NCI-H524 treated with DMSO at 0.1 percent for 48 hours (cell line): ENCODE data around the gene RHBG.

Experiments used
- DNase-seq: peaks from one replicate; lab custom pipeline; 2025; lab: John Stamatoyannopoulos, UW

RHBG gene

DNA sequence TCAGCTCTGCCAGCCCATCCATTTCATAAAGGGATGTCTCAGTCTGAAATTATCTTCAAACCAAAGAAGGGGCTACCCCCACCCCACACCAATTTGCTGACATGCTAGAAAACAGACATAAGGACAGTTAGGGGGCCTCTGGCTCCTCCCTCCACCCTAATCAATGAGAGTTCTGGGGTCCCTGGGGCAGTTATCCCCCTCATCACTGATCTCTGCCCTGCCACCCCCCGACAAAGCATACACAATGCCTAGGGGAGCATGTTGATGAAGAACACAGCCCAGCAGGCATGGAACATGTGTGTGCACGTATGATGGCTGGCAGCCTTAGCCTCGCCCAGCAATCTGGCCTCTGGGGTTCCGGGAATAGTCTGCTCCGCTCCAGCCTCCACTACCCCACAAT lies 58.9 kb downstream of the RHBG start:
- DNase-seq: no peak

GRCh38 chr1:156428746-156429288 lies 59.8 kb downstream of the RHBG start:
- no peak for DNase-seq

DNA sequence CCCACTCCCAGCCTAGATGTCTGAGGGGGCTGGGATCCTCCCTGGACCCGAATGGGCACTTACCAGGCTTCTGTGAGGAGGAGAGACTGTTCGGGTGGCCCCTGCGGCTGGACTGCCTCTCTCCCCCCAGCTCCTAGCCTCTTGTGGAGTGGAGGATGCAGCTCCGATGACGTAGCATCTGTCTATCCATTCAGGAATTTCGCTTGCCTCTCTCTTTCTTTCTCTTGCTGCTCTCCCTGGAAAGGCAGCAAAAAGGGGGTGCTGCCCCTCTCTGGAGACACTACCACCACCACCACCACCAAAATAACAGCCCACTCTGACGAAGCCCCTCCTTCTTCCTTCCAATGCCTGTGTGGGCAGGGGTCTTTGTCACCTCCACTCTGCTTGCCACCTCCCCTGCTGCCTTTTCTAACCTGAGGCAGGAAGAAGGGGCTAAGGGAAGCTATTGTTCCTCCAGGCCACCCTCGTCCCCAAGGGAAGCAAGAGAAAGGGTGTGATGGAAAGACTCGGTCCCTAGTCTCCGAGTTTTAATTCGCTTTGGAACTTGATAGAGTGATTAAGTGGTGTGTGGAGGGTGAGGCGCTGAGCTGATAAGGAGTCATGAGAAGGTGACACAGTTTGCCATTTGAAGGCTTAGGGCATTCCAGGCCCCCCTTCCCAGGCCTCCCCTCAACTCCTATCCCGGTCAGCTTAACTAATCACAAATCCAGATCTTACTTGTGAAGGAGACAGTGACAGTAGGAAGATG lies 60.5 kb downstream of the RHBG start:
- DNase-seq: no peak

DNA sequence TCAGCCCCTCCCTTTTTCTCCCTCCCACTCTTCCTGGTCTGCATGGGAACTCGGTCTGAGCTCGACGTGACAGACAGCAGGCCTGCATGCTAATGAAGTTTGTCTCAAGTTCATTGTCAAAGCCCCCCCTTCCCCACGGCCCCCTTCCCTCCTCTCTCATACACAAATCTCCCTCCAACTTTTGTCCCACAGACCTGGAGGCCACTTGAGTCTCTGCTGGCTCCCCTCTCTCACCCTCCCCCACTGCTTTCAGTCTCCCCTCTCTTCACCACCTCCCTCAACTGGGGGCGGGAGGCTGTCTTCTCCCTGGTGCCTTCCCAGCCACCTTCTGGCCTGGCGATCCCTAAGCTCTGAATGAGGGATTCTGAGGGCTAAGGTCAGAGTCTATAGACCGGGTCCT lies 61.3 kb downstream of the RHBG start:
- no peak for DNase-seq

- DNase-seq: no peak
Measured at GRCh38 chr1:156430866-156431265, 61.9 kb downstream of the RHBG start.

- DNase-seq: no peak
Measured at GRCh38 chr1:156431366-156431765, 62.4 kb downstream of the RHBG start.

DNA sequence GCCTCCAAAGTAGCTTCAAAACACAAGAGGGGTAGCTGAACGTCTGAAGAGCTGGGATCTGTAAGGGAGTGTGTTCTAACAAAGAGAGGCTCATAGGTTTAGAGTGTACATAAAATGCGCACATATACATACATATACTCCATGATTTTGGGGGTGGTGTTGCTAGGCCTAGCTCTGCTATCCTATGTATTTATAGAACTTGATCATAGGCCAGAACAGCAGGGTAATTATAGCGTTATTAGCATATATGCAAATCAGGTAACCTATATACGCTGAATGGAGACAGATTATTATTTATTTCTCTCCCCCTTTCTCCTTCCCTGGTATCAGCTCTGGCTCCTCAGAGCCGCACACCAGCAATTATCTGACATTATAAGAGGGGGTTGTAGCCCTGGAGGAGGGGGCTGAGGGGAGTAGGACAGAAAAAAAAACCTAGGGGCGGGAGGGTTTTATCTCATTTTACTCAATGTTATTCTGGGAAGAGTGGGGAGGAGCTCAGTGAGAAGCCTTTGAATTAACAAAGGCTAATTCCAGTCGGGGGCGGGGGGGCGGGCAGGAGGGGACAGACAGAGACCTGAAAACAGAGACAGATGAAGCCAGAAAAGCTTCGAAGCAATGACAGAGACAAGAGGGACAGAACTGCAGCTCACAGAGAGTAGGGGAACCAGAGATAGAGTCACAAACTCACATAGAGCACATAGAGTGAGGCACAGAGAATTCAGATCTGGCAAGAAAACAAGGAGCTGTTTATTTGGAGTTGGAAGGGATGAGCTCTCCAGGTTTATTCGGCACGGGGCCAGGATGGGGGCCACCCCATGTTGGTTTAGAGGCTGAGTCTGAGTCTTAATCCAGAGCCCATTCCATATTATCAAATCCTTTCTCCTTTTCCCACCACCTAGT lies 63.0 kb downstream of the RHBG start:
- DNase-seq: no peak

DNA sequence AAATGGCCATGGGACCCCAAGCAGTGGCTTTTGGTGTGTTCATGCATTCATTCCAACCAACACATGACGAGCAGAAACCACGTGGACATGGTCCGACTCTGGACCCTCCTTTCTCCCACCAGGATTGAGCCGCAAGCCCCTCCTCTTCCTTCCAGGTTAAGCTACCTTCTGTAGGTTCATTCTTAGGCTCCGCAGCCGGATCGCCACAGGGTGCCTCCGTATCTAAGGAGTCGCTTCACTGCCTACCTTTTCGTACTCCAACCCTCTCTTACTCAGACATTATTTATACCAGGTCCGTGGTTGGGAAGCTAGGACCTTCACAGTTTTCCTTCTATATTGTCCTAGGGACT lies 63.6 kb downstream of the RHBG start:
- no peak for DNase-seq

- no peak for DNase-seq
Measured at GRCh38 chr1:156433032-156433431, 64.0 kb downstream of the RHBG start.

DNA sequence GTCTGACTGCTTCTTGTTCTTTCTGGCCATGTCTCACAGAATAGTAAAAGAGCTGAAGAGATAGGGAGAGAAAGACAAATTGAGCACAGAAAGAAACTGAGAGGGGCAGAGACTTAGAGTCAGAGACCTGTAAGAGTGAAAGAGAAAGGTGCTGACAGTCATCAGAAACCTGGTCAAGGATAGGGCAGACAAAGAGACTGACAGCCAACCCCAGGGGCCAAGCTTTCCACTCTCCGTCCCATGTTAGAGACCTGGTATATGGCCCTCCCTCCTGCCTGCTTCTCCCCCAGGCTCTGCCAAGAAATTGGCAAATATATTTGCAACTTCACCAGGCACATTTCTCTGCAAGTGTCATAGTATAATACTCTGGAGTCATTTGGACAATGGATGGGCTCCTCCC lies 64.6 kb downstream of the RHBG start:
- no peak for DNase-seq
